Measurements from ENCODE around the gene SPC24.
A peak's percentile ranks its signal among the peaks of the same experiment; 100 is the strongest.
"Not testable (repeated sequence)": the region's sequence is repeated elsewhere in the genome, so short reads cannot be mapped to it uniquely, and the experiment has no call there.

Gene SPC24

DNA sequence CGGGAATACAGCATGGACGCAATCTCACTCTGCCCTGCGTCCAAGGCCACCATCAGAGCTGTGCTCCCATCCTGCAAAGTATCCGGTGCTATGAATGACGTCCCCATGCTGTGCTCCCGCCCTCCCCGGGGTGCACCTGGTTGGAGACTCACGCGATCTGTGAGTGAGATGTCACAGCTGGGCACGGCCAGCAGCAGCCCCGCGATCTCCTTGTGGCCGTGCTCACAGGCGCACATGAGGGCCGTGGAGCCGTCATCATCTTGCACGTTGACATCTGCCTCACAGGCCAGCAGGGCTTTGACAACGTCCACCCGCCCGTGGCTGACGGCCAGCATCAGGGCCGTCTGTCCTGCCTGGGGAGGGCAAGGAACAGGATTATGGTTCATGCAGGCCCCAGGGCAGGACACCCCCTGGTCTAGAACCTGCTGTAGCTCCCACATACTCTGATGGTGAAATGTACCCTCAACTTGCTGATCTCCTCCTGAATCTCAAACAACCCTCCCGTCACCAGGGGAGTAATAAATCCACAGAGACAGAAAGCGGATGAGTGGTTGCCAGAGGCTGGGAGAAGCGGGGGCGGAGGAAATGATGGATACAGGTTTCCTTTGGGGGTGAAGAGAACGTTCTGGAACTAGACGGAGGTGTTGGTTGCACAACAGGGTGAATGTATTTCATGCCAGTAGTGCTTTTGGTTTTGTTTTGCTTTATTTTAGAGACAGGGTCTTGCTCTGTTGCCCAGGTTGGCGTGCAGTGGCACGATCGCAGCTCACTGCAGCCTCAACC, 14.5 kb upstream of the SPC24 start:
- Histone ChIP-seq H3K4me1 (ENCODE audit: control insufficient read depth, insufficient read depth, low read length) (peaks cover 16% of the 10 kb centered on the region), H3K4me3 (ENCODE audit: low read length) (no peak overlapping the region), H3K36me3 (ENCODE audit: control insufficient read depth, insufficient read depth, low read length) (peaks cover 42% of the 10 kb centered on the region), H3K27me3 (ENCODE audit: control insufficient read depth, insufficient read depth, low read length) (no peaks in the 10 kb centered on the region), H3K9ac (ENCODE audit: low read length) (no peak overlapping the region), H3K27ac (ENCODE audit: low read depth, low read length) (peak overlapping the region; percentile 53)

DNA sequence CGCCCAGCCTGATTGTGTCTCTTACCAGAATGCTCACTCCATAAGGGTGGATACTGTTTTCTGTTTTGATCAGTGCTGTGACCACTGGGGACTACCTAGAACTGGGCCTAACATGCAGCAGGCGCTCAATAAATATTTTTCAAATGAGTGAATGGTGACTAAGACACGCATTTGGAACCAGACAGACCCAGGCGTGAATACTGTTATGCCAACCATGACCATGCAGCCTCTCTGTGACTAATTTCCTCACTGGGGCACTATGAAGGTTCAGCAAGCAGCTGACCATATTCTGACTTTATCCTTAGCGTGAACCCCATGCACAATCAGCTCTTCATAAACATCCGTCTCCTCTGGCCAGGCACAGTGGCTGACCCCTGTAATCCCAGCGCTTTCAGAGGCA, 13.0 kb upstream of the SPC24 start:
- H3K4me1 ChIP-seq (ENCODE audit: control insufficient read depth, insufficient read depth, low read length) = peaks cover 27% of the 10 kb centered on the region
- H3K9ac ChIP-seq (ENCODE audit: low read length) = no peak overlapping the region
- H3K27ac ChIP-seq (ENCODE audit: low read depth, low read length) = peak overlapping the region; percentile 15
- H3K4me3 ChIP-seq (ENCODE audit: low read length) = no peak overlapping the region
- peaks cover 31% of the 10 kb centered on the region for H3K36me3 ChIP-seq (ENCODE audit: control insufficient read depth, insufficient read depth, low read length)
- H3K27me3 ChIP-seq (ENCODE audit: control insufficient read depth, insufficient read depth, low read length) = no peaks in the 10 kb centered on the region

DNA sequence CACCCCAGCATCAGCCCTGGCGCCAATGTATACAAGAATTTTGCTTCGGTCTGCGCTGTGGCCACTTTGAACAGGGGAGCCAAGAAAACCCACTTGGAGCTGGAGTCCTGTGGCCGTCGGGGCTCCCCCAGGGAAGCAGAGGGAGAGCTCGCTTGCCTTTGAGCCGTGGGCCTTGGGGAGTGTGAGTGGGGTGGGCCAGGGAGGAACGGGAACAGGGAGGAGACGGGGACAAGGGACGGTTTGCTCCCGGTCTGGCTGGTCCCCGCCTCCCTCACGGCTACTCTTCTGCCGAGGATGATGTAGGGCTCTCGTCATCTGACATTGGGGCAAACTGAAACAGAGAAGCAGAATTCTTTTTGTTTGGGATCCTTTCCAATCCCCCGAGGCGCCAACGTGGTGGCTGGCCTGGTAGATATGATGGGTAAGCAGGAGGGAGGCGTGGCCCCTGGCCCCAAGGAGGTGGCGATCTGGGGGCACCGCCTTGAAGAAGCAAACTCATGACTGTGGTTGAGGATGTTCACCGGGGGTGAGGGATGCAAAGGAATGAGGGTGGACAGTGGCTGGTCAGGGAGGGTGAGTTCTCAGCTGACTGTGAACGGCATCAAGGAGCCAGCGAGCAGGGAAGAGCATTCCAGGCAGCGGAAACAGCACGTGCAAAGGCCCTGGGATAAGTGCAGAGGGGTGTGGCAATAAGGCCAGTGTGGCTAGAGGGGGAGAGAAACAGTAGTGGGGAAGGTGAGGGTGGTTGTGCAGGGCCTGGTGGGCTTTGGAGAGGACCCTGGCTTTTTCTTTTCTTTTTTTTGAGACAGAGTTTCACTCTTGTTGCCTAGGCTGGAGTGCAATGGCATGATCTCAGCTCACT, 10.9 kb upstream of the SPC24 start:
- H3K27ac ChIP-seq (ENCODE audit: low read depth, low read length) = peak overlapping the region; percentile 78

DNA sequence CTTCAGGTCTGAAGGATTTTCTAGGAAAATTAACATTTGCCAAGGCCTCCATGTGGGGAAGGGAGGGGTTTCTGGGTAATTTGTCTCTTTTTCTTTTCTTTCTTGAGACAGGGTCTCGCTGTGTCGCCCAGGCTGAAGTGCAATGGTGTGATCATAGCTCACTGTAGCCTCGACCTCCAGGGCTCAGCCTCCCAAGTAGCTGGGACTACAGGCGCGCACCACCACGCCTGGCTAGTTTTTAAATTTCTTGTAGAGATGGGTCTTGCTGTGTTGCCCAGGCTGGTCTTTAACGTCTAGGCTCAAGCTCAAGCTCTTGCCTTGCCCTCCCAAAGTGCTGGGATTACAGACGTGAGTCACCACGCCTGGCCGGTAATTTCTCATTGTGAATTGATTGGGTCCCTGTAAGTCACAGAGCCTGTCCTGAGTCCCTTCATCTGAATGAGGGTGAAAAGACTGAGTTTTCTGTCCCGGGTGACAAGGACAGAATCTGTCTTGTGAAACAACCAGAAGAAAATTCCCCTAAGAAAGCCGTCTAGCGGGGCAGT, 10.0 kb upstream of the SPC24 start:
- Histone ChIP-seq H3K4me1 (ENCODE audit: control insufficient read depth, insufficient read depth, low read length) (peaks cover 28% of the 10 kb centered on the region), H3K9ac (ENCODE audit: low read length) (no peak overlapping the region), H3K27me3 (ENCODE audit: control insufficient read depth, insufficient read depth, low read length) (no peaks in the 10 kb centered on the region), H3K4me3 (ENCODE audit: low read length) (no peak overlapping the region), H3K36me3 (ENCODE audit: control insufficient read depth, insufficient read depth, low read length) (peaks cover 21% of the 10 kb centered on the region), H3K27ac (ENCODE audit: low read depth, low read length) (peak overlapping the region; percentile 78)

More for the DNA sequence above, 10.9 kb upstream of the SPC24 start:
- H3K4me3 ChIP-seq (ENCODE audit: low read length) = no peak overlapping the region
- H3K4me1 ChIP-seq (ENCODE audit: control insufficient read depth, insufficient read depth, low read length) = peaks cover 28% of the 10 kb centered on the region
- no peak overlapping the region for H3K9ac ChIP-seq (ENCODE audit: low read length)
- peaks cover 21% of the 10 kb centered on the region for H3K36me3 ChIP-seq (ENCODE audit: control insufficient read depth, insufficient read depth, low read length)
- H3K27me3 ChIP-seq (ENCODE audit: control insufficient read depth, insufficient read depth, low read length) = no peaks in the 10 kb centered on the region

DNA sequence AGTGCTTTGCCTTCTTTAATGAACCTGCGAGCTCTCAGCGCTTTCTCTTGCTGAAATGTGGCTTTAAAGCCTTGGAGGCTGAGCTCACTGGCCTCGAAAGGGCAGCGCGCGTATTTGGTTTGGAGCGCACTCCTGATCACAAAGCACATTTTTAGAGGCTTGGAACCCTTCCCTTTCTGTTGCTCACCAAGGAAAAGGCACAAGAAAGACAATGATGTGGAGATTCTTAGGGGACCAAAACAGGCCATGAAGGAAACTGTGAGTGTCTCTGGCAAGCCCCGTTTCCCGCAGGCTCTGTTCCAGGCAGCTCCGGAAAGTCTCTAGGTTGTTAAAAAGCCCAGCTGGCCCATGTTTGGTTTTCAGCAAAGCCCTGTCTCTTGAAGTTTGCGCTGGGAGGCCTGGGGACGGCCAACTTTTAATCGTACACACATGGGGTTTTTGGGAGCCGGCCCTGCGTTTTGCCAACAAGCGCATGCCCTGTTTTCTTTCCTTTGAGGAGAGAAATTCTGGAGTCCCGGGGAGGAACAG, 9.4 kb upstream of the SPC24 start:
- peaks cover 28% of the 10 kb centered on the region for H3K4me1 ChIP-seq (ENCODE audit: control insufficient read depth, insufficient read depth, low read length)

DNA sequence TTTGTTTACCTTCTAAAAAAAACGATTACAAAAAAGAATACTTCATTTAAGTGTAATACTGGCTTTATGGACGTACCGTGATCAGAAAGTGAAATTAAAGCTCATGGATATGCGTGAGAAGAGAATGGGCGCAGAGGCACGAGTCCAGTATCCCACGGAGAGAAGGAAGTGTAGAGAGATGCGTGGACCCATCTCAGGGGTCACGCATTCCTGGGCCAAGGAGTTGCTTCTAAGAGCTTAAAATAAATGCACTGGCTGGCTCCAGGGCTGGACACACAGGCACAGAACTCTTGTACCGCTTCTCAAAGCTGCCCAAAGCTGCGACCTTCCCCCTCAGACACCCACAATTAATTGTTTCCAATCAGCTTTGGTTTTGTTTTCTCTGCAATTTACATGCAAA, 8.7 kb upstream of the SPC24 start:
- Histone ChIP-seq H3K4me1 (ENCODE audit: control insufficient read depth, insufficient read depth, low read length) (peaks cover 28% of the 10 kb centered on the region), H3K9ac (ENCODE audit: low read length) (no peak overlapping the region), H3K36me3 (ENCODE audit: control insufficient read depth, insufficient read depth, low read length) (peaks cover 17% of the 10 kb centered on the region), H3K27ac (ENCODE audit: low read depth, low read length) (peak overlapping the region; percentile 78), H3K4me3 (ENCODE audit: low read length) (no peak overlapping the region), H3K27me3 (ENCODE audit: control insufficient read depth, insufficient read depth, low read length) (no peaks in the 10 kb centered on the region)

More for the DNA sequence above, 9.4 kb upstream of the SPC24 start:
- Histone ChIP-seq H3K27ac (ENCODE audit: low read depth, low read length) (peak overlapping the region; percentile 78), H3K4me3 (ENCODE audit: low read length) (no peak overlapping the region), H3K36me3 (ENCODE audit: control insufficient read depth, insufficient read depth, low read length) (peaks cover 21% of the 10 kb centered on the region), H3K9ac (ENCODE audit: low read length) (no peak overlapping the region), H3K27me3 (ENCODE audit: control insufficient read depth, insufficient read depth, low read length) (no peaks in the 10 kb centered on the region)

DNA sequence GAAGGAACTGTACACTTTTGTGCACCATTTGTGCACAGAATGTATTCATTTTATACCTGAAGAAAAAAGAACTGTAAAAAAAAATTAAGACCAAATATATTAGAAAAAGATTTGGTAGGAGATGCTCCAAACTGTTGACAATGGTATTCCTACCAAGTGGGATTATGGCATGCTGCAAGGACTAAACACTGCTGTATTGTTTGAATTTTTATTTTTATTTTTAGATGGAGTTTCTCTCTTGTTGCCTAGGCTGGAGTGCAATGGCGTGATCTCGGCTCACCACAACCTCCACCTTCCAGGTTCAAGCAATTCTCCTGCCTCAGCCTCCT, 4.8 kb upstream of the SPC24 start:
- H3K36me3 ChIP-seq (ENCODE audit: control insufficient read depth, insufficient read depth, low read length) = not testable (repeated sequence)
- peaks cover 24% of the 10 kb centered on the region for H3K4me1 ChIP-seq (ENCODE audit: control insufficient read depth, insufficient read depth, low read length)

DNA sequence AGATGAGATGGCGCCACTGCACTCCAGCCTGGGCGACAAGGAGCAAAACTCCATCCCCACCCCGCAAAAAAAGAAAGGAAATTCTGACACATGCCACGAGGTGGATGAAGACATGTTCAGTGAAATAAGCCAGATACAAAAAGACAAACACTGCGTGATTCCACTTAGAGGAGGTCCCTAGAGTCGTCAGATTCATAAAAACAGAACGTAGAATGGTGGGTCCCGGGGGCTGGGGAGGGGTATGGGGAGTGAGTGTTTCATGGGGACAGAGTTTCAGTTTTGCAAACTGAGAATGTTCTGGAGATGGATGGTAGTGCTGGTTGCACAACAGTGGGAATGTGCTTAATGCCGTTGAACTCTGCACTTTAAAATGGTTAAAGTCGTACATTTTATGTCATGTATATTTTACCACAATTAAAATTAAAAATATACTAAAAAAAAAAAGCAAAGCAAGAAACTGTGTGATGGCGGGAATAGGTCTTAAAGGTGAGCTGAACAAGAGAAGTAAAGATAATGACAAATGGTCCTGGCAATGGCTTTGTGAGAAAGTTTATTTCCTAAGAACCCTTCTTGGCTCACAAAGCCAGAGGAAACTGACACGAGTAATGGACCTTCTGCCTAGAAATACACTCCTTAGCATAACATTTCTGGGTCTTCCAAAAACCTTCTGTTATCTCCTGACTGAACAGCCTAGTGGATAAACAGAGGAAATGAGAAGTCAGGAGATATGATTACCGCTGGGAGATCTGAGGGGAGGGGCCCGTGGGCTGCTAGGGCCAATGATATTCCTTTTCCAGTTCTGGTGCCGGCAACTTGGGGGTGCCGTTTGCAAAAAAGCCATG, 4.2 kb upstream of the SPC24 start:
- peaks cover 21% of the 10 kb centered on the region for H3K4me1 ChIP-seq (ENCODE audit: control insufficient read depth, insufficient read depth, low read length)
- H3K36me3 ChIP-seq (ENCODE audit: control insufficient read depth, insufficient read depth, low read length) = no peaks in the 10 kb centered on the region
- H3K27ac ChIP-seq (ENCODE audit: low read depth, low read length) = peak overlapping the region; percentile 59
- H3K4me3 ChIP-seq (ENCODE audit: low read length) = no peak overlapping the region
- H3K27me3 ChIP-seq (ENCODE audit: control insufficient read depth, insufficient read depth, low read length) = no peaks in the 10 kb centered on the region
- H3K9ac ChIP-seq (ENCODE audit: low read length) = no peak overlapping the region

More for the DNA sequence above, 4.8 kb upstream of the SPC24 start:
- H3K4me3 ChIP-seq (ENCODE audit: low read length); H3K9ac ChIP-seq (ENCODE audit: low read length); H3K27me3 ChIP-seq (ENCODE audit: control insufficient read depth, insufficient read depth, low read length): not testable (repeated sequence)
- H3K27ac ChIP-seq (ENCODE audit: low read depth, low read length) = peak overlapping the region; percentile 59

DNA sequence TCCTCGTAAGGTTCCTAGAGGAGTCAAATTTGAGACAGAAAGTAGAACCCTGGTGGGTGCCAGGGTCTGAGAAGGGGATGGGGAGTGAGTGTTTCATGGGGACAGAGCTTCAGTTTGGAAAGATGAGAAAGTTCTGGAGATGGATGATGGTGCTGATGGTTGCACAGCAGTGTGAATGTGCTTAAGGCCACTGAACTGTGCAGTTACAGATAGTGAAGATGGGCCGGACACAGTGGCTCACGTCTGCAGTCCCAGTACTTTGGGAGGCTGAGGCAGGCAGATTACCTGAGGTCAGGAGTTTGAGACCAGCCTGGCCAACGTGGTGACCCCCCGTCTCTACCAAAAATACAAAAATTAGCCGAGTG, 917 bp downstream of the SPC24 start:
- Histone ChIP-seq H3K4me3 (ENCODE audit: low read length) (no peak overlapping the region), H3K27ac (ENCODE audit: low read depth, low read length) (no peak overlapping the region), H3K27me3 (ENCODE audit: control insufficient read depth, insufficient read depth, low read length) (no peaks in the 10 kb centered on the region), H3K4me1 (ENCODE audit: control insufficient read depth, insufficient read depth, low read length) (peaks cover 18% of the 10 kb centered on the region), H3K9ac (ENCODE audit: low read length) (no peak overlapping the region), H3K36me3 (ENCODE audit: control insufficient read depth, insufficient read depth, low read length) (no peaks in the 10 kb centered on the region)

DNA sequence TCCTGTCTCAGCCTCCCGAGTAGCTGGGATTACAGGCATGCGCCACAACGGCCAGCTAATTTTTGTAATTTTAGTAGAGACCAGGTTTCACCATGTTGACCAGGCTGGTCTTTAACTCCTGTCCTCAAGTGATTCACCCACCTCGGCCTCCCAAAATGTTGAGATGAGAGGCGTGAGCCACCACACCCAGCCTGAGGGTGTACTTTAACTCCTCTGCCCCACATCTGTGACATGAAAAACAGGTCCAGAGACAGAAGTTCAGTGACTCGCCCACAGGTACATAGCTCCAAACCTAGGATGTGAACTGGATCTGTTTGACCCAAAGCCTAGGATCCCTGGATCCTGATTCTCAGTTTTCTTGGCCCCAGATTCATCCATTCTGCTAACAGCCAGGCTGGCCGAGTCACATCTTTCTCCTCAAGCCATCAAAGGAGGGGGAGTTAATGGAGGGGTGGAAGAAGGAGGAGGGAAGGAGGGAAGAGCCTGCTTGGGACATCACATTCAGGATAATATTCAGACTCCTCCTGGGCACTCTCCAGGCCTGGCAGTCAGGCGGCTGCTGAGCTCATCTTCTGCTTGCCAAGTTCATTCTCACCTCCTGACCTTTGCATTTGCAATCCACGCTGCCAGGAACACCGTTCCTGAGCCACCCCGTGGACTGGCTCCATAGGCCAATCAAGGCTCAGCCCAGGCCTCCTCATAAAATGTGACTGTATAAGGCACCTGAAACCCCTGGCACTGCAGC, 3.1 kb downstream of the SPC24 start:
- Histone ChIP-seq H3K4me1 (ENCODE audit: control insufficient read depth, insufficient read depth, low read length) (peaks cover 13% of the 10 kb centered on the region), H3K9ac (ENCODE audit: low read length) (no peak overlapping the region), H3K27me3 (ENCODE audit: control insufficient read depth, insufficient read depth, low read length) (no peaks in the 10 kb centered on the region), H3K27ac (ENCODE audit: low read depth, low read length) (peak overlapping the region; percentile 88), H3K36me3 (ENCODE audit: control insufficient read depth, insufficient read depth, low read length) (no peaks in the 10 kb centered on the region), H3K4me3 (ENCODE audit: low read length) (no peak overlapping the region)

DNA sequence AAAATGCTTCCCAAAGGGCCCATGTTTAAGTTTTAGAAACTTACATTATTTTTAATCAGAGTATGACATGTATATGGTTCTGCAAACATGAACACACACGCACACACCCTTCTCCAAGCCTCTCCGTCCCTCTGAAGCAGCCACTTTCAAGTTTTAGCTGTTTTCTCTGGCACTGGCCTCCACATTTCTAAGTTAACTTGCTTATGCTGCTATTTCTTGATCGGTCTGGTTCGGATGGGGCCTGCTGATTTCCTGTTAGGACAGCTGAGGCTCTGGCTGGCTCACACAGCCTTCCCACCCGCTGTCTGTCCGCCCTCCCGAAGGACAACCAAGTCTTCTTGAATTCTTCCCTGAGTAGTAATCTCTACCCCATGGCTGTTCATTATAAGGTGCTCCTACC, 4.4 kb downstream of the SPC24 start:
- H3K36me3 ChIP-seq (ENCODE audit: control insufficient read depth, insufficient read depth, low read length) = no peaks in the 10 kb centered on the region
- H3K4me3 ChIP-seq (ENCODE audit: low read length) = no peak overlapping the region
- peaks cover 11% of the 10 kb centered on the region for H3K4me1 ChIP-seq (ENCODE audit: control insufficient read depth, insufficient read depth, low read length)
- no peaks in the 10 kb centered on the region for H3K27me3 ChIP-seq (ENCODE audit: control insufficient read depth, insufficient read depth, low read length)
- H3K9ac ChIP-seq (ENCODE audit: low read length) = no peak overlapping the region
- peak overlapping the region; percentile 61 for H3K27ac ChIP-seq (ENCODE audit: low read depth, low read length)
